ENCODE data around the gene KRTAP4-8. TPM values are rescaled to one million over a fixed set of nuclear protein-coding genes. Genes with fewer than 3 reads are reported as not detected.
"Not testable (repeated sequence)": the region's sequence is repeated elsewhere in the genome, so short reads cannot be mapped to it uniquely, and the experiment has no call there.

KRTAP4-8 gene
- polyA plus RNA-seq, 10 donors: not detected

DNA sequence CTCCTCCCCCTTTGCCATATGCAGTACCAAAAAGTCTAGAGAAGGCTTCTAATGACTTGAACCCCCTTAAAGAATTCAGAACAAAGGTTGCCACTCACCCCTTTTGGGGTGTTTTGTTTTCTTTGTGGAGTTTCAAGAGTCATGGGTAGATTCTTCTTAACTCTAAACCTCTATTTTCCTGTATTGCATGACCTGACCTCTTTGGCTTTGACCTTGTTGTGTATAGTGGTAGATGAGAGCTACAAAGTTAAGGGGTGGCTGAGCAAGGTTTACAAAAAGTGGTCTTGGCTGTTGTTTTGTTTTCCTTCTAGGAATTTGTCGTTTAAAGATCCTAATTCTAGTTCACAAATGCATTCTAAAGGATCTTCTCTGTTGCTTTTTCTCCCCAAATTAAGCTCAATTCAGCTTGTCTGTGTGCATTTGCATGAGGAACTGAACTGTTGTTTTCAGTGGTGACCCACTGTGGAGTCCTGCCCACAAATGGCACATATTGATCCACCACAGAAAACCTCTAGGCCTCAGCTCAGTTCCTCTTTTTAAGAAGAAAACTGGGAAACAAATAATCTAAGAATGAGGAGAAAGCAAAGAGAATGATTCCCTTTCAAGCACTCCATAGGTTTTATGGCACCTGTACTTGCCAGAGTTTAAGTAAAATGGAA lies 10.9 kb upstream of the KRTAP4-8 start:
- DNase-seq: not testable (repeated sequence)

DNA sequence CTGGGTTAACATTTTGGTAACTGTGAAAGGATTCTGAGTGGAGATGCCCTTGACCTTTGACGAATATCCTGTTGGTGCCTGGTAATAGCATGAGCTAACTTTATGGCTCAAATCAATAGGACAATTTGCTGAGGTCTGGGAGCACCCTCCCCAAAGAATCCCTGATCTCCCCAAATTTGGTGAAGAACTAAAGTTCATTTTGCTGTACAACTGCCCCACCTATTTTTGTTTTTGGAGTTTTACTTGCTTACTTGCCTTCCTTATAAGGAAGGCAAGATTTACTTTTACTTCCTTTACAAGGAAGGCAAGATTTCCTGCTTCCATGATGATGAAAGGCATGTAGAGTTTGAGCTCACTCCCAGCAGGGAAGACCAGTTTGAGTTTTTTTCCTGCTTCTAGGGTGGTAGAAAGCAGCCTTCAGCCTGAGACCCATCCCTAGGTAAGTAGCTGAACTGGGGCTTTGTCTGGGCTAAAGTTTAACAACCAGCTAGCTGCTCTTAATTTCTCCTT lies 10.1 kb upstream of the KRTAP4-8 start:
- no peak for DNase-seq

DNA sequence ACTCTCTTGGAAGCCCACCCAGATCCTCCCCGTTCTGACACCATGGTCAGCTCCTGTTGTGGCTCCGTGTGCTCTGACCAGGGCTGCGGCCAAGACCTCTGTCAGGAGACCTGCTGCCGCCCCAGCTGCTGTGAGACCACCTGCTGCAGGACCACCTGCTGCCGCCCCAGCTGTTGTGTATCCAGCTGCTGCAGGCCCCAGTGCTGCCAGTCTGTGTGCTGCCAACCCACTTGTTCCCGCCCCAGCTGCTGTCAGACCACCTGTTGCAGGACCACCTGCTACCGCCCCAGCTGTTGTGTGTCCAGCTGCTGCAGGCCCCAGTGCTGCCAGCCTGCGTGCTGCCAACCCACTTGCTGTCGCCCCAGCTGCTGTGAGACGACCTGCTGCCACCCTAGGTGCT lies 7.4 kb upstream of the KRTAP4-8 start, which contains the start of gene KRTAP4-9:
TSS of gene KRTAP4-9 (plus strand) at position 43 of the 400 bp plus-strand sequence. CDS start at position 43, 0 bp downstream.
- DNase-seq: not testable (repeated sequence)

DNA sequence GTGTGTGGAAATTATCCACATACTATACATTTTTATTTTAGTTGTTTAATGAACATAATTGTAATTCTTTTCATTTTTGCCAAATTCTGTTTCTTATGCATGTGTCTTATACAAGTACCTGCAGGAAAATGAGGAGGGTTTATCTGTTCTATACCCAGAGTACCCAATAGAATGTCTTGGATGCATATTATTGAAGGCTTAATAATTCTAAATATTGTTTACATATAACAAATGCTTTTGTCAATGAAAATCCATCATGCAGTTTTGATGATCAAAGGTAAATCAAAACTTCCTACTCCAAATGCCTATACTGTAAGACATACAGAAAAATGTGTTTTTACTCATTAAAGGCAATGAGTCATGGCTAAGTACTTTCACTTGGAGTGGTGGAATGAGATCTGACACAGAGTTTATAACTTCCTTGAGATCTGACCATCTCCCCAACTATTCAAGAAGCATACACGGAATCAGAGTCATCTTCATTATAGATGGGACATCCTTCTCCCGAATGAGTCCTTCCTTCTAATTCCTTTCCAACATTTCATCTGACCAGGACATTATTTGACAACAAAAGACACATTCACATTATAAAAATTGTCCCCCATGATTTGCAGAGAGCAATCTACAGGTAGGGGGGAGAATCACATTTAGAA lies 6.6 kb upstream of the KRTAP4-8 start:
- DNase-seq: peak in 1 of 3 donors; percentile 61

DNA sequence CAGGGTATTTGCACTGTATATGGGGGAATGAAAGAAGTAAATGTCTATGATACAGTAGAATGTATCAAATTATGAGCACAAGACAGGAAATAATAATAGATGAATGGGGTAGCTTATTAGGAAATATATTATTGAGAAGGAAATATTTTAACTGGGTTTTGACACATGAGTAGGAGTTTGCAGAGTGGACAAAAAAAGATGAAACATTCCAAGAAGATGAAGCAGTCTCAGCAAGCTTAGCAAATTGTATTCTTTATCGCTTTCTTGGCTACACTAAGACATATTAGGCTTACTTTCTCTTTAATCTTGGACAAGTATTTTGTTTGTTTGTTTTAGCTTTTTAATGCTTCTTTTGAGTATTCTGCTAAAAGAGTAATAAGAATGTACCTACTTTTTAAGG lies 6.0 kb upstream of the KRTAP4-8 start:
- no peak for DNase-seq

DNA sequence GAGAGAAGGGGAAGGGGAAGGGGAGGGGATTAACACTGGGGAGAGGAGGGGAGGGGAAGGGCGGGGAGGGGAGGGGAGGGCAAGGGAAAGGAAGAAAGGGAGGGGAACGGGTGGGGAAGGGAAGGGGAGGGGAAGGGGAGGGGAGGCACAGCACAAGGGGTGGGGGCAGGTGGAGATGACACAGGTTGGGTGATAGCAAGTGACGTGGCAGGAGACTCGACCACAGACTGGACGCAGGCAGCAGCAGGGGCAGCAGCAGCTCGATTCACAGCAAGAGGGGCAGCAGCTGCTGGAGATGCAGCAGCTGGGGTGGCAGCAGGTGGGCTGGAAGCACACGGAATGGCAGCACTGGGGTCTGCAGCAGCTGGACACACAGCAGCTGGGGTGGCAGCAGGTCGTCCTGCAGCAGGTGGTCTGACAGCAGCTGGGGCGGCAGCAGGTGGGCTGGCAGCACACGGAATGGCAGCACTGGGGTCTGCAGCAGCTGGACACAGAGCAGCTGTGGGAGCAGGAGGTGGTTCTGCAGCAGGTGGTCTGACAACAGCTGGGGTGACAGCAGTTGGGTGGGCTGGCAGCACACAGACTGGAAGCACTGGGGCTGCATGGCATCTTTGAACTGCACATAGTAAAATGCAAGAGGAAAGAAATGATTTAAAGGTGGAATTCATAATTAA lies 3.8 kb upstream of the KRTAP4-8 start, which contains the start of gene KRTAP4-16:
TSS of gene KRTAP4-16 (minus strand) at position 624 of the 674 bp plus-strand sequence. CDS start at position 624, 0 bp downstream.
- no peak for DNase-seq

DNA sequence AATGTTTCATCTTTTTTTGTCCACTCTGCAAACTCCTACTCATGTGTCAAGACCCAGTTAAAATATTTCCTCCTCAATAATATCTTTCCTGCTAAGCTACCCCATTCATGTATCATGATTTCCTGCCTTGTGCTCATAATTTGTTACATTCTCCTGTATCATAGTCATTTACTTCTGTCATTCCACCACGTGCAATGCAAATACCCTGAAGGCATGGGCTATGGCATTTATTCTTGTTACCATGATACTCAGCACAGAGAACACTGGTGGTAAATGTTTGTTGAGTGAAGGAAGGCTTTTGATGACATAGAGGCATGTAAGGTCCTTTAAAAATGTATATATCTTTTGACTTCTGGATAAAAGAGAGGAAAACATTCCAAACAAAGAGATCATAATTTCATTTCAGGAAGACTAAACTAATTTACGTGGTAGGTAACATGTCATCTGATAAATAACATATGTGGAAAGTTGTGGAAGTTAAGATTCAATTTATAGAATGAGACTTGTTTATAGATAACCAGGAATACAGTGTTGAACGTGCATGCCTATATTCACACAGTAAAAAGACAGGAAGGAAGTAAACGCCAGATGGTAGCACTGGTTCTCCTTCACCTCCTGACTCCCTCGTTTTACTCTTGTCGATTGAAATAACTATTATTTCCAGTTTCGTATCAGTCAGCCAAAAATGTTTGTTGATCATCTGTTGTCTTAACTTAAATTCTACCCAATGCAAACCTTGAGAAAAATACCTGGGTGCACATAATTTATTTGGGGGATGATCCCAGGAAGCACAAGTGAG lies 1.9 kb upstream of the KRTAP4-8 start:
- DNase-seq: peak in 1 of 3 donors; percentile 70

DNA sequence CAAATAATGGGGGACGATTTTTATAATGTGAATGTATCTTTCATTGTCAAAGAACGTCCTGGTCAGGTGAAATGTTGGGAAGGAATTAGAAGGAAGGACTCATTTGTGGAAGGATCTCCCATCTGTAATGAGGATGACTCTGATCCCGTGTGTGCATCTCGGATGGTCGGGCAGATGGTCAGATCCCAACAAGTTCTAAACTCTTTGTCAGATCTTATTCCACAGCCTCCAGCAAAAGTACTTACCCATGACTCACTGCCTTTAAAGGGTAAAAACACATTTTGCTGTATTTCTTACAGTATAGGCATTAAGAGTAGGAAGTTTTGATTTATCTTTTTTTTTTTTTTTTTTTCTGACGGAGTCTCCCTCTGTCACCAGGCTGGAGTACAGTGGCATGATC lies 539 bp upstream of the KRTAP4-8 start:
- DNase-seq: no peak

DNA sequence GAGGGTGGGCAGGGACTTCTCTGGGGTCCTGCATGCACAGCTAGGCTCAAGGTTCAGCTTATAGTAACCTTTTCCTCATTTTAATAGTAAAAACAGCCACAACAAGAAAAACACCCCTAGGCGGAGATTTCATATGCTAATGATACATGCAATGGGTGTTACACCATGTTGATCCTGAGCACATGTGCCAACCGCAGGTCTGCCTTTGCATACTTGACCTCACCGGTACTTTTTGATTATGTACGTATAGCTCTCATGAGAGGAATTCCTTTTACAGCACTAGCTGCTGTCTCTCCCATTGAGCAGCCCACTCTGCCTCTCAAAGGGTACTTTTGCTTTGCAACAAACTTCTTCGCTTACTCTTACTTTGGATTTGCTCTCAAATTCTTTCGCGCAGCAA lies 1.9 kb downstream of the KRTAP4-8 start:
- no peak for DNase-seq

DNA sequence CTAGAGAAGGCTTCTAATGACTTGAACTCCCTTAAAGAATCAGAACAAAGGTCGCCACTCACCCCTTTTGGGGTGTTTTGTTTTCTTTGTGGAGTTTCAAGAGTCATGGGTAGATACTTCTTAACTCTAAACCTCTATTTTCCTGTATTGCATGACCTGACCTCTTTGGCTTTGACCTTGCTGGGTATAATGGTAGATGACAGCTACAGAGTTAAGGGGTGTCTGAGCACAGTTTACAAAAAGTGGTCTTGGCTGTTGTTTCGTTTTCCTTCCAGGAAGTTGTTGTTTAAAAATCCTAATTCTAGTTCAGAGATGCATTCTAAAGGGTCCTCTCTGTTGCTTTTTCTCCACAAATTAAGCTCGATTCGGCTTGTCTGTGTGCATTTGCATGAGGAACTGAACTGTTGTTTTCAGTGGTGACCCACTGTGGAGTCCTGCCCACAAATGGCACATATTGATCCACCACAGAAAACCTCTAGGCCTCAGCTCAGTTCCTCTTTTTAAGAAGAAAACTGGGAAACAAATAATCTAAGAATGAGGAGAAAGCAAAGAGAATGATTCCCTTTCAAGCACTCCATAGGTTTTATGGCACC lies 9.1 kb downstream of the KRTAP4-8 start:
- not testable (repeated sequence) for DNase-seq

DNA sequence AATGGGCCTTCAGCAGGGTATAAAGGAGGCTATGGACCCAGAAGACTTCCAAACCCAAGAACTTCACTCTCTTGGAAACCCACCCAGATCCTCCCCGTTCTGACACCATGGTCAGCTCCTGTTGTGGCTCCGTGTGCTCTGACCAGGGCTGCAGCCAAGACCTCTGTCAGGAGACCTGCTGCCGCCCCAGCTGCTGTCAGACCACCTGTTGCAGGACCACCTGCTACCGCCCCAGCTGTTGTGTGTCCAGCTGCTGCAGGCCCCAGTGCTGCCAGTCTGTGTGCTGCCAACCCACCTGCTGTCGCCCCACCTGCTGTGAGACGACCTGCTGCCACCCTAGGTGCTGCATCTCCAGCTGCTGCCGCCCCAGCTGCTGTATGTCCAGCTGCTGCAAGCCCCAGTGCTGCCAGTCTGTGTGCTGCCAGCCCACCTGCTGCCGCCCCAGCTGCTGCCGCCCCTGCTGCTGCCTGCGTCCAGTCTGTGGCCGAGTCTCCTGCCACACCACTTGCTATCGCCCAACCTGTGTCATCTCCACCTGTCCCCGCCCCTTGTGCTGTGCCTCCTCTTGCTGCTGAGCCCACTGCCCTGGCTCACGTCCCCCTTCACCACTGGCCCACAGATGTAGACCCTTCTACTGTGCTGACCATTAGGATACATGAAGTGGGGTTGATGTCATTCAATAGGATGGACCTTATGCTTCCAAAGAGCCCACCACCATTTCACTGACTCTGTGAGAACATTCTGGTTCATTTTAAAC lies 13.7 kb downstream of the KRTAP4-8 start, which contains the start of gene KRTAP4-7:
TSS of gene KRTAP4-7 (plus strand) at position 51 of the 757 bp plus-strand sequence. CDS start at position 108, 57 bp downstream.
- DNase-seq: not testable (repeated sequence)

DNA sequence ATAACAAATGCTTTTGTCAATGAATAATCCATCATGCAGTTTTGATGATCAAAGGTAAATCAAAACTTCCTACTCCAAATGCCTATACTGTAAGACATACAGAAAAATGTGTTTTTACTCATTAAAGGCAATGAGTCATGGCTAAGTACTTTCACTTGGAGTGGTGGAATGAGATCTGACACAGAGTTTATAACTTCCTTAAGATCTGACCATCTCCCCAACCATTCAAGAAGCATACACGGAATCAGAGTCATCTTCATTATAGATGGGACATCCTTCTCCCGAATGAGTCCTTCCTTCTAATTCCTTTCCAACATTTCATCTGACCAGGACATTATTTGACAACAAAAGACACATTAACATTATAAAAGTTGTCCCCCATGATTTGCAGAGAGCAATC lies 14.5 kb downstream of the KRTAP4-8 start:
- DNase-seq: not testable (repeated sequence)

DNA sequence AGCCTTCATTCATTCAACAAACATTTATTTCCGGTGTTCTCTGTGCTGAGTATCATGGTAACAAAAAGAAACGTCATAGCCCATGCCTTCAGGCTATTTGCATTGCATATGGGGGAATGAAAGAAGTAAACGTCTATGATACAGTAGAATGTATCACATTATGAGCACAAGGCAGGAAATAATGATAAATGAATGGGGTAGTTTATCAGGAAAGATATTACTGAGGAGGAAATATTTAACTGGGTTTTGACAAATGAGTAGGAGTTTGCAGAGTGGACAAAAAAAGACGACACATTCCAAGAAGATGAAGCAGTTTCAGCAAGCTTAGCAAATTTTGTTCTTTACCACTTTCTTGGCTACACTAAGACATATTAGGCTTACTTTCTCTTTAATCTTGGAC lies 15.3 kb downstream of the KRTAP4-8 start:
- DNase-seq: no peak

DNA sequence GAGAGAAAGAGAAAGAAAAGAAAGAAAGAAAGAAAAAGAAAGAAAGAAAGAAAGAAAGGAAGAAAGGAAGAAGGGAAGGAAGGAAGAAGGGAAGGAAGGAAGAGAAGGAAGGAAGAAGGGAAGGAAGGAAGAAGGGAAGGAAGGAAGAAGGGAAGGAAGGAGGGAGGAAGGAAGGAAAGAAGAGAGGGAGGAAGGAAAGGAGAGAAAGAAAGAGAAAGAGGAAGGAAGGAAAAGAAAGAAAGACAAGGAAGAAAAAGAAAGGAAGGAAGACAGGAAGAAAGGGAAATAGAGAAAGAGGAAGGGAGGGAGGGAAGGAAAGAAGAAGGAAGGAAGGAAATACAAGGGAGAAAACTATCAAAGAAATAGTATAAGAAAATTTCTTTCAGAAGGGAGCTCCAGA lies 21.2 kb downstream of the KRTAP4-8 start:
- DNase-seq: no peak

DNA sequence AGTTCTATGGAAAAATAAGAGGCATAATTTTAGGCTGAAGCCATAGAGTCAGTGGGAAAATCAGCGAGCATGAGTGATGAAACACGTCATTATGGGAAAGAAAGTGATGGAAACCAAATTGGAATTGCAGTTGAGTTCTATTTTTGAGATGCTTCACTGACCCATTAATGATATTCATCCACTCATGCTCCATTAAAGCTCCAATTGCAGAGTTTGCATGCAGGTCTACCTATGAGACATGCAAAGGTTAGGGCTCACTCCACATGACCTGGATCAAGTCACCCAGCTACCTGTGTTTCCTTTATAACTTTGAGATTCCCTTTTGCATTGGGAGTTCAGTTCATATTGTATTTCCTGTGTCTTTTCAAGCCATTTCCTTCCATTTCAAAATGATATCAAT lies 24.3 kb downstream of the KRTAP4-8 start:
- DNase-seq: no peak

DNA sequence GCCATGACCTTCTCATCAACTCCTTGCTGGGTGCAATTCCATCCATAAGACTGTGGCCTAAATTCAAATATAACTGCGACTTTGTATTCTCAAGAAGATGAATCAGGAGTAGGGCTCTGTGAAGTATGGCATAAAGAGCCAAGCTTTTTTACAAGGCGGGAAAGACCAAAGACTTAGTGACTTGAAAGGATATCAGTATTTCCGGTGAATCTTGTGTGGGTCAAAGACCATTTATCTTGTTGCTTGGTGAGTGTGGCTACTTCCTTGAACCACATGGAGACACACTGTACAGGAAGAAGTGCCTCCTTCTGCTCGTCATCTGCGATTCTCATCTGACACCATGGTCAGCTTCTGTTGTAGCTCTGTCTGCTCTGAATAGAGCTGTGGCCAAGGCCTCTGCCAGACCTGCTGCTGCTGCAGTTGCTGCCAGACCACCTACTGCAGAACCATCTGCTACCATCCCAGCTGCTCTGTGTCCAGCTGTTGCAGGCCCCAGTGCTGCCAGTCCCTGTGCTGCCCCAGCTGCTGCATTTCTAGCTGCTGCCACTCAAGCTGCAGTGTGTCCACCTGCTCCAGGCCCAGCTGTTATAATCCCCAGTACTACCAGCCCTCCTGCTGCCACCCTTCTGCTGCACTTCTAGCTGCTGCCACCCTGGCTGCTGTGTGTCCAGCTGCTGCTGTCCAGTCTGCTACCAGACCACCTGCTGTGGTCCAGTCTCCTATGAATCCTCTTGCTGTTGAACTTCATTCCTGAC lies 26.2 kb downstream of the KRTAP4-8 start:
- DNase-seq: no peak

DNA sequence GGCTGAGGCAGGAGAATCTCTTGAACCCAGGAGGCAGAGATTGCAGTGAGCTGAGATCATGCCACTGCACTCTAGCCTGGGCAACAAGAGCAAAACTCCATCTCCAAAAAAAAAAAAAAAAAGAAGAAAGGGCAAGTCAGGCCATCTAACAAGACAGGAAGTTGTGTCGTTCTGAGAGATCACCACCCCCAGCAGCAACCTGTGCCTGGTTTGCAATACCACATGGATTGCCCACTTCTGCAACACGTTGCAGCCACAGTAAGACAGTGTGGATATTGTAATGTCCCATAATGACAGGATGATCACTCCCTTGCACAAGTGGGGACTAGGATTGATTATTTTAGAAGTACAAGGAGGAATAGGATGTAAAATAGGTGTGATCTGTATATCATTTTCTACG lies 28.9 kb downstream of the KRTAP4-8 start:
- no peak for DNase-seq

DNA sequence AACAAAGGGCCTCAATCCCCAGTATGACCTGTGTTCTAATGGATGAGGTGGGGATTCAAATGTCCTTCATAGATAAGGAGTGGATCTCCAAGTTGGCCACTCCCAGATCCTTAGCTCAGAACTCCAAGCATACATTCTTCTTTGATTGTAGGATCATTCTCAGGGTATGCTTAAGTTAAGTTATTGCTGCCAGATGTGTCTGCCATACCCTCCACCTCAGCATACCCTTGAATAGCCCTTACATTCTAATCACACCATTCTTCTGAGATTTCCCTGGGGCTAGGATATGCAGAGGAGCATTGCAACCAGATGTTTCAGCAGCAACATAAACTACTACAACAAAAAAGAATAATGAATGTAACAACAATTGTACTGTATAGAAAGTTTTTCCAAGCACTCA lies 30.7 kb downstream of the KRTAP4-8 start:
- DNase-seq: no peak

DNA sequence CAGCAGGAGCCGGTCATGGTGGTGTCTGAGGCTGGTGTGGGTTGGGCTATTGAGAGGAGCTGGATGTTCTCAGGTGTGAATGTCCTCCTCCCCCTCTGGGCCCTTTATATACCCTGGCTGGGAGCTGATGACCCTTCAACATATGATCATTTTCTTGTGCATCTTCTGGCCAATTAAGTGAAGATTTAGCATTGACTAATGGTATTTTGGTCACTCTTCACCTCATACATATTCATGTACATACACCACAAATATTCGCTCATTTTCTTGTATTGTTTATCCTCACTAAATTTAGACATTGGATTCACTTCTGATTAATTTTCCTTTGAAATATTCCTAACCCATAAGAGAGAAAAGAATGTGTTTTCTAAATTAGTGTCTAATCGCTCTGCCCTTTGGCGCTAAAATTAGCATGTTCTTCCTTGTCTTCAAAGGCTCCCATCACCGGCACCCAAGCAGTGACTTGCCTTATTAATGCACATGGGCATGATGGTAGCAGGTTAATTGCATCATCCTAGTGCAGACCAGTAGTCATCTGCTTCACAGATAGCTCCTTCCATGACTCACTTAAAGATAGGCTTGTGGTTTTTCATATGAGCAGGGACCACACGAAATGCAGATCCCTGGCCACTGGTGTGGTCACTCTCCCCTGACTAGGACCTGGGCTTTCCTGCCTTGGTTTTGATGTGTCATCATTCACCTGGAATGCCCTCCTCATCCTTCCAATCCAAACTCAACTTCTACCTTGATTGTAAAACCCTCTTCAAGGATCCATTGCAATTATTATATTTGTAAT lies 31.9 kb downstream of the KRTAP4-8 start, which contains the start of gene KRTAP2-4:
TSS of gene KRTAP2-4 (minus strand) at position 51 of the 796 bp plus-strand sequence. CDS start at position 17, 34 bp downstream.
- DNase-seq: peak in 1 of 3 donors; percentile 76

All from muscle of back (tissue), 11 donors.